ENCODE measurements around the gene TMEM214.

DNA sequence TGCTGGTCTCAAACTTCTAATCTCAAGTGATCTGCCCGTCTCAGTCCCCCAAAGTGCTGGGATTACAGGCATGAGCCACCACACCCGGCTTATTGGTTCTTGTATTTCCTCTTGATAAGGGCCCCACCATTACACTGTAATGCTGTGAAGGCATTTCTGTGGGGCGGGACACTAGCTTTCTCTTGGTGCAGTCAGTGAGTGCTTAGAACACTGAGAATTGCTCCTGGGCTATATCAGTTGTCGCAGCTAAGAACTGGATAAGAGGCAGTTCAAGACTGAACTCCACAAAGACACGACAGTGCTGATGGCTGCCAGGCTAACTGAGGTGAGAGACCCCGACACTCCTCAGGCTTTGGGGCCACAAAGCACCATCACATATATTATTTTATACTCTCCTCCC is 55.9 kb downstream of the TMEM214 start:
- TF ChIP-seq, protein P1, sequence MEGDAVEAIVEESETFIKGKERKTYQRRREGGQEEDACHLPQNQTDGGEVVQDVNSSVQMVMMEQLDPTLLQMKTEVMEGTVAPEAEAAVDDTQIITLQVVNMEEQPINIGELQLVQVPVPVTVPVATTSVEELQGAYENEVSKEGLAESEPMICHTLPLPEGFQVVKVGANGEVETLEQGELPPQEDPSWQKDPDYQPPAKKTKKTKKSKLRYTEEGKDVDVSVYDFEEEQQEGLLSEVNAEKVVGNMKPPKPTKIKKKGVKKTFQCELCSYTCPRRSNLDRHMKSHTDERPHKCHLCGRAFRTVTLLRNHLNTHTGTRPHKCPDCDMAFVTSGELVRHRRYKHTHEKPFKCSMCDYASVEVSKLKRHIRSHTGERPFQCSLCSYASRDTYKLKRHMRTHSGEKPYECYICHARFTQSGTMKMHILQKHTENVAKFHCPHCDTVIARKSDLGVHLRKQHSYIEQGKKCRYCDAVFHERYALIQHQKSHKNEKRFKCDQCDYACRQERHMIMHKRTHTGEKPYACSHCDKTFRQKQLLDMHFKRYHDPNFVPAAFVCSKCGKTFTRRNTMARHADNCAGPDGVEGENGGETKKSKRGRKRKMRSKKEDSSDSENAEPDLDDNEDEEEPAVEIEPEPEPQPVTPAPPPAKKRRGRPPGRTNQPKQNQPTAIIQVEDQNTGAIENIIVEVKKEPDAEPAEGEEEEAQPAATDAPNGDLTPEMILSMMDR (conservative IDR thresholded peaks at IDR 0.05; ENCODE audit: low read length) = no peak
- TF ChIP-seq EZH2phosphoT487 (IDR thresholded peaks at IDR 0.05; ENCODE audit: borderline replicate concordance) = no peak
